ENCODE data around the gene SPATA13.
"Not testable (repeated sequence)": the region's sequence is repeated elsewhere in the genome, so short reads cannot be mapped to it uniquely, and the experiment has no call there.

The SPATA13 gene

DNA sequence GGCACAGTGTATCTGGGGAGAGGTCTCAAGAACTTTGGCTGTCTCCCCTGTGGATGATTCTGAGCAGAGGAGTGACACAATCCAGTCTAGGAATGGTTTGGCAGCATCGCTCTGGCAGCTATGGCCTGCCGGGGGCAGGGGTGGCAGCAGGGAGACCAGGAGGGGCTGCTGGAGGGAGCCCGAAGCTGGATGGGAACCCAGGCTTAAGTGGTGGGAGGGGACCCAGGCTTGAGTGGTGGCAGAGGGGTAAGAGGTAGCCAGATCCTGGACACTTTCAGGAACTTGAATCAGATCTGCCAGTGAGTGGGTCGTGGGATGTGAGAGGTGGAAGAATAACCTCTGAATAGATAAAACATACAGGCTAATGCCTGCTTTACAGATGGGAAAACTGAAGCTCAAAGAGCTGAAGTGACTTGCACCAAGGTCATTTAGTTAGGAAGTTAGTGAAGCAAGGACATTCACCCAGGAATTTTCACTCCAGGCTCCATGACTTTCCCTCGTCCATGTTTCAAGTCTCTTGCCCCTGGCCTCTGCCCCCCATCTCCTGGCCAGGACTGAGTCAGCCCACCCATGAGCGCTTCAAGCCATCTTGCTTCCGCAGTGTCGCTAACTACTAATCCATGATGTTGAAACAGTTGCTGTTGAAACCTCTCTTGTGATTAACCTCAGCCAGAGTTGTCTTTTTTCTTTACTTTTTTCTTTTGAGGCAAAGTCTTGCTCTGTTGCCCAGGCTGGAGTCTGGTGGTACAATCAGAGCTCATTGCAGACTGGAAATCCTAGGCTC lies 119.0 kb downstream of the SPATA13 start:
- no peak for DNase-seq (ENCODE audit: low read depth in 2 of 2)

DNA sequence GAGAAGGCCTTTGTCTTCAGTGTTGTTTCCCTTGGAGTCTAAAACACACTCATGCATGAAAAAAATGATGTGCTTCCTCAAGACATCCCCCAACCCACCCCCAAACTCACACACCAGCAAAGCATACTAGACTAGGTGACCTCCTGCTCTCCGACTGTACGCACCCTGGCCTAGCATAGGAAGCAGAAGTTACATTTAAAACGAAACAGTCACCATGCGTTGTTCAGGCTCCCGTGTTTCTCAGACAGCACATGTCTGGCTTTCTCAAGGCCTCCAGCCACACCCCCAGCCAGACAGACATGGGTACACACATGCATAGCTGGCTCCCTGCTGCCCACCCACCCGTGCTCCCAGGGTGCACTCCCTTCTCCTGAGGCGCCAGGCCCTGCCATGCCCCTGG lies 120.2 kb downstream of the SPATA13 start:
- DNase-seq (ENCODE audit: low read depth in 2 of 2): no peak

DNA sequence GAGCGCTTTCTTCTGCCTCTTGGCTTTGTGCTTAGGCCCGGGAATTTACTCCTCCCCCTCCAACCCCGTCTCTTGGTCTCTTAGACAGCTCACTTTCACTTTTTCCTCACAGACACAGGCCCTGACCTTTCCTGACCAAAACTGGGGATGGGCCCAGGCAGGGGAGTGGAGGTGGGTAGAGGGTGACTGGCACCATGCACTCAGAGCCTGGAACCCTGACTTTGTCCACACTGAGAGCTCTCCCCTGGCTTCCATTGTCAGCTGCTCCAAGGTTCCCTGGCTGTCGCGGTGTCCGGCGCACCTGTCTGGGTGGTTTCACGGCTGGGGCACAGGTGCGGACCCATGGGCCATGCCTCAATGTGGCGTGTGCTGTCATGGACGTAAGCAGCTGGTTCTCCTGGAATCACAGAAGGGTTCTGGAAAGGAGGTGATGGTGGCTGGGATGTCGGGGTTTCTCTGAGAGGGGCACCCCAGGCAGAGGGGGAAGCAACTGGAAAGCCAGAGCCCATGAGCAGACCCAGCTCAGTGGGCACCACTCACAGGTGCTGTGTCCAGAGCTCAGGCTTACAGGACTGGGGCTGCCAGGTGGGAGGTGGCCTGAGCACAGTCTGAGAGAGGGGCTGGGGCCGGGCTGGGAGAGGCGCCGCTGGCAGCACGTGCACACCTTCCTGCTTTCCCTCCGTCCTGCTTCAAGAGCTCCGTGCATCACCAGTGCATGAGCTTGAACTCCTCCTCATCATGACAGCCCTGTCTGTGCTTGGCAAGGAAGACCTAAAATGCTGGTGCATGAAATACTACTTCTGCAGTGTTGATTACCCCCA lies 120.9 kb downstream of the SPATA13 start:
- DNase-seq (ENCODE audit: low read depth in 2 of 2): no peak

DNA sequence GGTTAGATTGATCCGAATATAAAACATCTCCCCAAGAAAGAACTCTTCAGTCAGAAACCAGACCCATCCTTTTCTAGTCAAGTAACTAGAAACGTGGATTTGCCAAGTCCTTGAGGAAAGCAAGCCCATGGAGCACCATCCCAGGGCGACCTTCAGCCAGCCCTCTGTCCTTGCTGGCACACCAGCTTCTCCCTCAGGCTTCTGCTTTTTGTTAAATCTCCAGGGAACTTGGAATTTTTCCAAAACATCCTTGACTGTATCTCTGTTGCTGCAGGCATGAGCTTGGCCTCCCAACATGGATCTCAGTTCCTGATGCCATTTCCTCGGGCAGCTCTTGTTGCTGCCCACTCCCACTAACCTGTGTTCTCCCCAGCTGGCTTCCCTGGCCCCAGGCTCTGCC lies 121.7 kb downstream of the SPATA13 start:
- DNase-seq (ENCODE audit: low read depth in 2 of 2): no peak

DNA sequence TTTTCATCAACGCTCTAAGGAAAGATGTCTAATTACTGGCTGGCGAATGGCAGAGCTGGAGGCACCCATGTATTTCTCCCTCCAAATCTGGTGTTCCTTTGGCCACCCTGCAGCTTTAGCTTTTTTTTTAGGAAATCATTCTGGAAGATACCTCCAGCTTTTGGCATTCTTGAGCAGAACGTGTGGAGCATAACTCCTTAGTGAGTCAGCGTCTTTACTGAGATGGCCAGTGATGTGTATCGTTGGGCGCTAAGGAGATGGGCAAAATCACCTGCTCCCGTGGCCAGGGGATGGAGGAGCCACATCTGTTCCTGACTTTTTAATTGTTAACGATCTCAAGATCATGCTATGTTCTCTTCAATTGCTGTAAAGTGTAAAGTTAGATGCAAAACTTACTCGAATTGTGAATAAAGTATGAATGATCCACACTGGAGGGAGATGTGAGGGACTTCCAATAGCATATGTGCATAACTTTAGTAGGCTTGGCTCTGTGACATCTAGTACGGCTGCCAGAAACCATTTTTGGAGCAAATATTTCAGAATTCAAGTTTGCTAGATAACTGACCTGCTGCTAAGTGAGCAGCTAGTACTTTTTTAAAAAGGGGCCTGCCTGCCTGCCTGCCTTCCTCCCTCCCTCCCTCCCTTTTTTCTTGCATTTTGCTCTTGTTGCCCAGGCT lies 124.5 kb downstream of the SPATA13 start:
- DNase-seq (ENCODE audit: low read depth in 2 of 2): no peak

DNA sequence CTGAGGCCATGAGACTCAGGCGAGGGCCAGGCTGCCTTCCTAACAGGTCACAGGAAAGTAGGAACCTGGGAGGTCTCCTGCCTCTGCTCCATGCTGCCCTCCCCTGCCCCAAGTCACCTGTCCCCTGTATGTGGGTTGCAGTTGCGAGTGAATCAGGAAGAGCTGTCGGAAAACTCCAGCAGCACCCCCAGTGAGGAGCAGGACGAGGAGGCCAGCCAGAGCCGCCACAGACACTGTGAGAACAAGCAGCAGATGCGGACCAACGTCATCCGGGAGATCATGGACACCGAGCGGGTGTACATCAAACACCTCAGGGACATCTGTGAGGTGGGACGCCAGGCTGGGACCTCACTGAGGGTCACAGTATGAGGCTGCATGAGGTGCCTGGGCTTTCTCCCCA lies 126.1 kb downstream of the SPATA13 start:
- no peak for DNase-seq (ENCODE audit: low read depth in 2 of 2)

DNA sequence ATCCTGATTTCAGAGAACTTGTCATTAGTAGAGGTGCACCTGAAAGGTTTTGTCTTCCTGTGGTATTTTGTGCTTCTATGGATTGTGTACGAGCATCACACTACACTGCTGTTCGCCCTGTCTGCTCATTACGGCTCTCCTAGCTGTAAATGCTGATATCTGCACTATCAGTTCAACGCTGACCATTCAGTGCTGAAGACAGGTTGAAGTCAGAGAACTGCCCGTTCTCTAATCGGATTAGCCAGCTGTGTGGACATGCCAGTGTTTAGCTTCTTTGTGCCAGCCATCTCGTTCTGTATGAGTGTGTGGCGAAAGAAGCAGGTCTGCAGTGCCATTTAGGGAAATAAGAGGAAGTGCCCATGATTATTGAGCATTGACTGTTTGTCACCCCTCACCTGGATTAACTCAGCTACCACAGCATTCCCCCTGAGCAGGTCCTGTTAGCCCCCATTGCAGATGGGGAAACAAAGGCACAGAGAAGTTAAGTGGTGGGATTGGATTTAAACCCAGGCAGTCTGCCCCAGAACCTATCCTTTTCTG lies 127.3 kb downstream of the SPATA13 start:
- DNase-seq (ENCODE audit: low read depth in 2 of 2): no peak

DNA sequence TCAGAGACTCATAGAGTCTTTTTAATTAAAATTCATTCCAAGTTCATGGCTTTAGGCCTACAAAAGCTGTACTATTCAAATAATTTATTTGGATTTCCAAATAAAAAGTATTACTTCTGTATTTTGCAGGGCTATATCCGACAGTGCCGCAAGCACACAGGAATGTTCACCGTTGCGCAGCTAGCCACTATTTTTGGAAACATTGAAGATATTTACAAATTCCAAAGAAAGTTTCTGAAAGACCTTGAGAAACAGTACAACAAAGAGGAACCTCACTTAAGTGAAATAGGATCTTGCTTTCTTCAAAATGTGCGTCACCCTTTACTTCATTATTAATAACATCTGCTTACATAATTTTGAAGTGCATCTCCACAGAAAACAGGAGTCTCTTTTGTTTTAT lies 128.3 kb downstream of the SPATA13 start:
- no peak for DNase-seq (ENCODE audit: low read depth in 2 of 2)

DNA sequence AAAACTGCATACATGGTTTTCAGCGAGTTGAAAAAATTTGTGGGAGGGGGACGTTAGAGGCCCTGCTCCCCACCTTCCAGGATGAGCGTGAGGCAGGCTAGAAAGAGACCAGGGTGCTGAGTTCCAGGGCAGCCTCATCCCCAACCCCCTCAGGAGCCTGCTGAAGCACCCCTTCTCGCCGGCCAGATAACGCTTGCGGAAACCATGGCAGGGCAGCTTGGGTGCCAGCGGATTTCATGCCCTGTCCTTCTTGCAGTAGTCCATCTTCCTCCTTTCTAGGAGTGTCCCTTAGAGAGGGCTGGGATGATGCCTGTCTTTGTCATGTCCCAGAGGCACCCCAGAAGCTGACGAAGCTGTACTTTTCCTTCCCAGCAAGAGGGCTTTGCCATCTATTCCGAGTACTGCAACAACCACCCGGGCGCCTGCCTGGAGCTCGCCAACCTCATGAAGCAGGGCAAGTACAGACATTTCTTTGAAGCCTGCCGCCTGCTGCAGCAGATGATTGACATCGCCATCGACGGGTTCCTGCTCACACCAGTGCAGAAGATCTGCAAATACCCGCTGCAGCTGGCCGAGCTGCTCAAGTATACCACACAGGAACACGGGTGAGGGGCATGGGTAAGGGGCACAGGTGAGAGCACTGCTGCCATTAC lies 129.9 kb downstream of the SPATA13 start:
- no peak for DNase-seq (ENCODE audit: low read depth in 2 of 2)

DNA sequence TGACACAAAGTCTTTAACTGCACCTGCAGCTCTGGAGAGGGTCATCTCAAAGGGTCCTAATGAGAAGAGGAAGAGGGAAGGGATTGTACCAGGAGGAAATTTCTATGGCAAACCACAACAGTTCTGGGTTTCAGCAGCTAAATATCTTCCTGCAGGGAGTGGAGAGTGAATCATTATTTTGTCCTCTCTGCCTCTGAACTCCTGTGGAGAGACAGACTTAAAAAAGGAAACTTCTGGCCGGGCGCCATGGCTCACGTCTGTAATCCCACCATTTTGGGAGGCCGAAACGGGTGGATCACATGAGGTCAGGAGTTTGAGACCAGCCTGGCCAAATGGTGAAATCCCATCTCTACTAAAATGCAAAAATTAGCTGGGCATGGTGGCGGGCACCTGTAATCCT lies 132.0 kb downstream of the SPATA13 start:
- DNase-seq (ENCODE audit: low read depth in 2 of 2): no peak

DNA sequence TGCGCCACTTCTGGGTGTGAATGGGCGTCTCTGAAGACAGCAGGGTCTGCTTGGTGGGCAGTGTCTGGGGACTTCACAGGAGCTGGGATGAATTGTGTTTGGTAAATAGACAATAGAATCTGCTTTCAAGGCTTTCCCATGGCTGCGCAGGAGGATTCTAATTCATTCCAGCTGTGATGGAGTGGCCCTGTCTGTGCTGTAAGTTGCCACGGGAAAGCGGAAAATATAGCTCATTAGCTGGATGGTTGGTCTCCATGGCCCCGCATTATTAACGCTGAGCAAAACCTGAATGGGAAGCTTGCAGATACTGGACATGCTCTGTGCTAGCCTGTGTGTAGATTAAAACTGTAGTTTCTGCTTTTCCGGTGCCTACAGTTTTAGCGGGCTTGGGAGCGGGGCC lies 133.2 kb downstream of the SPATA13 start:
- no peak for DNase-seq (ENCODE audit: low read depth in 2 of 2)

DNA sequence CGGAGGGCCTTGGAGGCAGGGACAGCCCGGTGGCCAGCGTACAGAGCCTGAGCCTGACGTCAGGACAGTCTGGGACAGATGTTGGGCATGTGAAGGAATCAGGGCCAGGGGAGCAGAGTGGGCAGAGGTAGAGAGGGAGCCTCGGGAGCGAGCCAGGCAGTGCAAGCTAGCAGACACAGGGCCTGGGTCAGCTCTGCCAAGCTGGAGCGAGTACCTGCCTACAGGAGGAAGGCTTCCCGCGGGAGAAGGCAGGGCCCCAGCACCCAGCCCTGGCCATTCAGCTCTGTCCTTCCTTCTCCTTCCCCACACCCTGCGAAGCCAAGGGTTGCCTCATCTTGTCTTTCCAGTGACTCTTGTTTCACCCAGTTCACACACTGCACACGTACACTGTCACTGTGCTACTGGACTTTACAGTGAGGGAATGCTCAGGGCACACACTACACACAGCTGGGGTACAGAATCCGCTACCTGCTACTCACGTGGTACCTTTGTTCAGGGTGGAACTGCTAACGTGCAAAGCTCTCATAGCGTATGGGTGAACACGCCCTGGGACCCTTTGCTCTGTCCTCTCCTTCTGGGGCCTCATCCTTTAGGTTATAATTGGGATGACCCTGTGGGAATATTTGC lies 139.1 kb downstream of the SPATA13 start:
- DNase-seq (ENCODE audit: low read depth in 2 of 2): no peak

DNA sequence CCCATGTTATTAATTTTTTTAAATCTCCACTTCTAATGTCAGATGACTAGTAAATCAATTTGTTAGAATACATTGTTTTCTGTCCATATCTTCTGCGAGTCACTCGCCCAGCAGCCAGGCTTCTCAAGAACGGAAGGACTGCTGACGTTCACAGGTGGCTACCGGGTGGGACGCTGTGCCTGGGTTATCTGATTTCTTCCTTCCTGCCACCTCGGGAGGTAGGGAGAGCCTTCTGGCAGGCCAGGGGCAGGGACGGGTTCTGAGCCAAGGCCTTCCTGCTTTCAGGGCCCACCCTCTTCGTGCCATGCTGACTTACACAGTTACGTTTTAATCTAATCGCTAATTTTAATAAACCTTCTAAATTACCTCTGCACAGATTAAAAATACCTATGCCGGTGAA lies 140.9 kb downstream of the SPATA13 start:
- DNase-seq (ENCODE audit: low read depth in 2 of 2): no peak

DNA sequence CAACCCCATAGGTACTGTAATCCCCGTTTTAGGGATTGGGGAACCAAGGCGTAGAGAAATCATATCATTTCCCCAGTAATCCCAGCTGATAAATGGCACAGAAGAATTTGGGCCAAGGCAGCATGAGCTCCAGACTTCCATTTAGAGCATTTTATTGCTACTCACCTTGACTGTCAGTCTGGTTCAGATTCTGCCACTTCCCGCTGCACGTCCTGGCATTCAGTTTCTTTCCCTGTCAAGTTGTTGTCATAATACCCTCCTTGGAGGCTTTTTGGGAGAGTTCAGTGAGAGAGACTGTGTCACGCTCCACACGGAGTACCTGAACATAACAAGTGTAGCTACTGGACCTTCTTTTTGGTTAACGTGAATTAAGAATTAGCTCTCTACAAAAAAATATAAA lies 141.4 kb downstream of the SPATA13 start:
- no peak for DNase-seq (ENCODE audit: low read depth in 2 of 2)

DNA sequence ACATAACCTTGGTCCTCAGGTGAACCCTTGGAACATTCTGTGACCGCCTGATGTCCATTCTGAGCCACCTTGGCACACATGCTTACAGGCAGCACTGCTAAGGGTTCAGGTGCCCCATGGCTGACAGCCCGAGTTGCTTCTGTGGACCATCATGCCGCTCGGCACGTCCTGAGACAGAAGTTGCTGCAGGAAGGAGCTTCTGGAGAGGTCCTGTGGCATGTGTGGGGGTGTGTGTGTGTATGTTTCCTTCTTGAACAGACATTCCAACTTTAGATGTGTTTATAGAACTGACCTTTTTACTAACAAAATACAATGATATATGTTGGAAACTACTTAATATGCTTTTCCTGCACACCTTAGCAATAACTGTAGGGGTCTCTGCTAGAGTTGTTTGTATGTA lies 144.1 kb downstream of the SPATA13 start:
- no peak for DNase-seq (ENCODE audit: low read depth in 2 of 2)

DNA sequence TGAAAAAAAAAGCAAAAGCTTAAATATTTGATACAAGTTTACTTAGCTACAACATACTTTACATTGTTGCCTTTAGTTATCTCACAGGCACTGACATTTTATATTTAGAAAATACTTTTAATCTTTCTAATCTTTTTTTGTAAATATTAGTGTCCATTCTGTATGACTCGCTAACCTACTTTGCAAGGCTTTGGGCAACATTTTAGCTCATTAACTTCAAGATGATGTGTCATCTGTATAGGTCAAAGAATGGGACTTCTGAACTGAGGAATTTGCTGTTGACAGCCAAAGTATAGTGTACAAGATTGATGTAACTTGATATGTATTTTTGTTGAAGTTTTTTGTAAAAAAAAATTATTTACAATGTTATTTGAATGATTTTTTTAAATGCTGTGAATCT lies 146.1 kb downstream of the SPATA13 start:
- no peak for DNase-seq (ENCODE audit: low read depth in 2 of 2)

DNA sequence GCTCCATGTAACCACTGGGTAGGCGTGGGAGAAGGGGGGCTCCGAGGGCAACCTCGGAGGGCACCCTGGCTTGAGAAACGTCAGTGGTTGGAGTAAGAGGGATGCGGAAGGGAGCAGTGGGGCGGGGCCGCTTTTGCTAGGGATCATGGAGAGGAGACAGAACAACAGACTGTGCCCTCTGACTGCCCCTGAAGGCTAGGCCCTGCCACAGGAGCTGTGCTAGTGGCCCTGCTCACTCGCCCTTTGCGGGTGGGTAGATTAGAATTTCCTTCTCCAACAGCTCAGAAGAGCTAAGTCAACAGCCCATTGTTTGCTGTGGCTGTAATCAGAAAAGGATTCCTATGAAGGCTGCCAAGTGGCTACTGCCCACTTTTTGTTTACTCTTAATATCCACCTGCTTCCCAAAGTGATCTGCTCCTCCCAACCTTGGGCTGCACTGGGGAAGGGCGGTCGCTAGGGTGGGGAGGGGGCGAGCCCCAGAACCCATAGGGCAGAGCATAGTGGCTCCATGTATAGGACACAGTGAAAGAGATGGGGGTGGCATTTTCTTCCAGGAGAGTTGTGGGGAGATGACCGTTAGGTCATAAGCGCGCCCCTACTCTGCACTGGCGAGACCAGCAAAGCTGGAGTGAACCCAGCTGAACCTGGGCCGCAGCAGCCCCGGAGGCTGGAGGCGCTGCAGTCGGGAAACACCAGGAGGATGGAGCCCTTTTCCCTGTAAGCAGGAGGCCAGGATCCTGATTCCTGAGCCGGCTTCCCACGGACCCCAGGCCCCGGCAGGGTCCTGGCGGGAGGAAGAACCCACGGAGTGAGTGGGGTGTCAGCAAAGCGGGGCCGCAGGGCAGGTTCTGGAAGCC lies 146.9 kb downstream of the SPATA13 start:
- no peak for DNase-seq (ENCODE audit: low read depth in 2 of 2)

DNA sequence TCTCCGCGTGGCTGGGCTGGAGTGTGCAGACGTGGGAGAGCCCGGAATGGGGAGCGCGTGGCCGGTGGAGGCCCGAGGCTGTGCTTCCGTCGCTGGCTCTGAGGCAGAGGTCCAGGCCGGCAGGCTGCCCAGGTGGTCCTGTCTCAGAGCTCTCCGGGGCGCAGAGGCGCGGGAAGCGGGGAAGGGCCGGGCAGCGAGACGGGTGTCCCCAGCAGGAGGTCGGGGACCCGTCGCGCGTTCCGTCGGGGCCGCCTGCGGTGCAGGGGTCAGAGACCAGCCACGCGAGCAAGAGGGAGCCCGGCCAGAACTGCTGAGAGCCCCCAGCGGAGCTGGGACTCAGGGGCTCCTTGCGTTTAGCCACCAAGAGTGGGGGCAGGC lies 147.5 kb downstream of the SPATA13 start:
- DNase-seq (ENCODE audit: low read depth in 2 of 2): no peak

DNA sequence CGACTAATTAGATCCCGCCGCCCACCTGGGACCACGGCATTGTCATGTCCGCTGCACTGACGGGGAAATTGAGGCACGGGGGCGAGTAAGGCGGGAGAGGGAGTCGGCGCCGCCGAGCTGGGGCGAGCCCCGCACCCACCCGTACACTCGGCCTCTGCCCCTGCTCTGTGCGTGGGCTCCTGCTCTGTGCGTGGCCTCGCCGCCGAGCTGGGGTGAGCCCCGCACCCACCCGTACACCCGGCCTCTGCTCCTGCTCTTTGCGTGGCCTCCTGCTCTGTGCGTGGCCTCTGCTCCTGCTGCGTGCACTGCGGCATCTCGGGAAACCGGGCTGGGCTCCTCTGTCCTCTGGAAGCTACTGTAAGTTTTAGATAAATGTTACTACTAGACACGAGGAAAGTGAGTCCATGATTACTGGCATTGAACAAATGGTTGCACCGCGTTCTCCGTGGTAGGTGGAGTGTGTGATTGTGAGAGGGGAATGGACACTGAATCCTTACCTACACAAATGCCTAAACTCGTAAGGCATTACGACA lies 148.0 kb downstream of the SPATA13 start:
- no peak for DNase-seq (ENCODE audit: low read depth in 2 of 2)

DNA sequence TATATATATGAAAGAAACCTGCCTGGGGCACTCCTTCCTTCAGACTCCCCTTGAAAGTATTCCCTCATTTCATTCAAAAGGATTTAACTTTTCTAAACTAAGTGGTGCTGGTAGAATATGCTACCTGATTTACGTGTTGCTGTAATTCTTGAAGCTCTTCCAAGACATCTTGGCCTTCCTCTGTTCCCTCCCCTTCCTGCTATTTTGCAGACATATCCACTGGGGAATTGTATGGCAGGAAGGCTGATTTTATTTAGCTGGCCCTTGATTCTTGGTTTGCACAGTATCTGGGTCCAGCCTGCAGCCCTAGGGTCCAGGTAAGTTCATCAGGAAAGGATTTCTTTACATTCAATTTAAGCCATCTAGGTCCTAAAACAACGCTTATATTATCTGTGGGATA lies 148.8 kb downstream of the SPATA13 start, which contains the start of gene C1QTNF9:
Gene C1QTNF9, plus strand, starts transcription at position 281 of the 400 bp plus-strand sequence. CDS start 6,424 bp downstream, outside the sequence.
- DNase-seq (ENCODE audit: low read depth in 2 of 2): not testable (repeated sequence)
